Sigmoid colon (tissue), 7 donors: ENCODE results near the gene AXL. TPM values are rescaled to one million over a fixed set of nuclear protein-coding genes. Genes with fewer than 3 reads are reported as not detected.

Experiments
- DNase-seq: peaks from one replicate; pipeline ENCODE4 v3.0.0-alpha.2; 2019
- H3K27ac ChIP-seq, 4 donors: fragments of 200-600 bp; sonication (generic); one replicate each; pipeline ENCODE4 v1.5.1; 2016 to 2019; ENCODE audit warnings: mild to moderate bottlenecking in 1 of 4
- H3K27me3 ChIP-seq, 3 donors: fragments of 200-600 bp; sonication (generic); one replicate each; pipeline ENCODE4 v1.5.1; 2019; ENCODE audit warnings: mild to moderate bottlenecking in 1 of 3
- H3K36me3 ChIP-seq, 4 donors: fragments of 200-600 bp; sonication (generic); one replicate each; pipeline ENCODE4 v1.5.1; 2016 to 2019
- H3K4me1 ChIP-seq, 4 donors: fragments of 200-600 bp; sonication (generic); one replicate each; pipeline ENCODE4 v1.5.1; 2017 to 2019
- H3K4me3 ChIP-seq, 4 donors: fragments of 200-600 bp; sonication (generic); one replicate each; pipeline ENCODE4 v1.5.1; 2017 to 2019; ENCODE audit warnings: mild to moderate bottlenecking in 2 of 4, moderate library complexity in 1 of 4
- H3K9me3 ChIP-seq, 4 donors: fragments of 200-600 bp in 3 of 4; sonication (generic) in 3 of 4; one replicate each; pipeline versions ENCODE4 v1.5.1 to v1.6.1; 2013 to 2019
- CTCF ChIP-seq, 4 experiments: fragments of 450-650 bp in 3 of 4; fragments of 200-600 bp in 1 of 4; IDR thresholded peaks; one replicate each; pipeline ENCODE4 v1.5.1; 2016 to 2019; ENCODE audit warnings: antibody characterized with exemption in 4 of 4, mild to moderate bottlenecking in 3 of 4, moderate library complexity in 2 of 4
- EP300 ChIP-seq, 4 donors: sonication (generic); formaldehyde crosslinking; IDR thresholded peaks; one replicate each; pipeline ENCODE4 v1.6.1; 2017; ENCODE audit warnings: antibody characterized with exemption in 4 of 4
- POLR2A ChIP-seq, 2 donors: fragments of 450-650 bp; IDR thresholded peaks; one replicate each; pipeline ENCODE4 v1.6.1; 2016; ENCODE audit warnings: antibody characterized with exemption in 2 of 2, mild to moderate bottlenecking in 2 of 2, moderate library complexity in 2 of 2
- POLR2AphosphoS5 ChIP-seq, 4 donors: sonication (generic); formaldehyde crosslinking; IDR thresholded peaks; one replicate each; pipeline ENCODE4 v1.6.1; 2017; ENCODE audit warnings: antibody characterized with exemption in 4 of 4
- WGBS, 2 donors: extraction: QIAGEN DNeasy Blood & Tissue Kit; methylation state at CpG; one replicate each; pipeline ENCODE4 v1.1.7; 2013; 5-methylcytosine and 5-hydroxymethylcytosine counted together
- intact Hi-C: fragments of 100-400 bp; cut with DNase I; formaldehyde crosslinking; loops from one replicate; pipeline ENCODE4 v1.15.1; 2023
- polyA plus RNA-seq, 3 donors: library from polyadenylated mRNA; stranded (reverse); fragments of 200-250 nt; gene quantifications; one replicate each; pipeline ENCODE4 v1.2.3, GENCODE V29; 2013
- total RNA-seq, 4 donors: library from RNA; depleted of rRNA; stranded (reverse); fragments of >200 nt; gene quantifications; one replicate each; pipeline ENCODE4 v1.1.0, GENCODE V29; 2016
- donor health status: healthy with polysubstance abuse.
- donor health status: Bipolar disorder and iron deficiency.
- donor health status: healthy.

The AXL gene
- total and polyA plus RNA-seq, 7 donors = 5.4 to 108 (median 85.9) TPM

- H3K27ac ChIP-seq = peak overlapping the region; percentile 88 to 96 (median 95)
- peak; percentile 96 for DNase-seq
- peaks cover 33 to 55% (median 41%) of the 10 kb centered on the region in 4 donors for H3K36me3 ChIP-seq
- TF ChIP-seq POLR2A (IDR thresholded peaks at IDR 0.05) = no peak
- TF ChIP-seq CTCF (IDR thresholded peaks at IDR 0.05) = peak; percentile 91 to 98 (median 97)
- no peak for TF ChIP-seq EP300 (IDR thresholded peaks at IDR 0.05)
- peak; percentile 25 to 60 (median 53) for TF ChIP-seq POLR2AphosphoS5 (IDR thresholded peaks at IDR 0.05)
- H3K9me3 ChIP-seq = no peaks in the 10 kb centered on the region
- intact Hi-C loops = loop anchor here (1.0 to 5.0 kb wide), 4 partner anchors 45 to 1021 kb away; partner anchors contain the start of genes AKT2 and AXL
- peak overlapping the region in 2 of 4 donors; percentile 61 to 83 for H3K4me3 ChIP-seq
- H3K27me3 ChIP-seq = no peaks in the 10 kb centered on the region
- H3K4me1 ChIP-seq = peaks cover 0 to 45% (median 39%) of the 10 kb centered on the region in 4 donors
- WGBS, 2 donors = 20 to 21% methylated on average over 8 of the region's 8 CpGs
These were observed 89.6 kb downstream of the AXL start for GRCh38 chr19:41308450-41309179.

DNA sequence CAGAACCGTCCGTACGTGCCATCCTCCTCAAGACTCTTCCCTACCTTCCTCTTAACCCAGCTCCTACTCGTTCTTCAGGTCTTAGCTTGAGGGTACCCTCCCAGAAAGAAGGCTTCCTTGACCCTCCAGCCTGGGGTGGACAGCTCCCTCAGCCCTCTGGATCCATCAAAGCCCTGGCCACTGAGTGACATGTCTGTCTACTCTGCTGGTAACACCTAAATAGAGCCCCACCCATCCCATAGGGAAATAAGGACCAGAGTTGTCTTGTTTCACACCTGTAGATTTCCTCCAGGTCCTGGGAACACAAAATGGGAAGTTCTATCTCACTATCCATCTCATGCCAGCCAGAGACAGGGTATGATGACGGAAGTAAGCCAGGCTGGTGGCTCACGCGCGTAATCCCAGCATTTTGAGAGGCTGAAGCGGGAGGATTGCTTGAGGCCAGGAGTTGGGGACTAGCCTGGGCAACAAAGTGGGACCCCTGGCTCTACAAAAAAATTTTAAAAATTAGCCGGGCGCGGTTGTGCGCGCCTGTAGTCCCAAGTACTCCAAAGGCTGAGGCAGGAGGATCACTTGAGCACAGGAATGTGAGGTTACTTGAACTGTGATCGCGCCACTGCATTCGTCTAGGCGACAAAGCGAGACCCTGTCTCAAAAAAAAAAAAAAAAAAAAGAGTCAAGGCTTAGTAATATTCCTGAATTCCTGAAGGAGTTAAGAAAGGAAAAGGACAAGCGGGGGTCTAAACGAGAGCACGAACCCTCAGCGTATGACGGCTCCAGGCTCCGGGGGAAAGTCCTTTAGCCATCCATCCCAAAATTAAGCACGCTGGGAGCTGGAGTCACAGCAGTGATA lies 90.4 kb downstream of the AXL start:
- peaks cover 0 to 44% (median 39%) of the 10 kb centered on the region in 4 donors for H3K4me1 ChIP-seq
- H3K27me3 ChIP-seq = no peaks in the 10 kb centered on the region
- TF ChIP-seq CTCF (IDR thresholded peaks at IDR 0.05) (no peak), POLR2AphosphoS5 (IDR thresholded peaks at IDR 0.05) (peak in 2 of 4 donors; percentile 12 to 31), POLR2A (IDR thresholded peaks at IDR 0.05) (no peak), EP300 (IDR thresholded peaks at IDR 0.05) (no peak)
- WGBS, 2 donors = 2 to 10% methylated on average over 26 of the region's 26 CpGs
- peak overlapping the region; percentile 61 to 83 (median 68) for H3K4me3 ChIP-seq
- peaks cover 25 to 52% (median 33%) of the 10 kb centered on the region in 4 donors for H3K36me3 ChIP-seq
- no peak for DNase-seq
- intact Hi-C loops = loop anchor here (5.0 kb wide), 3 partner anchors 43 to 1022 kb away; partner anchors contain the start of genes AKT2, AXL and TGFB1
- no peaks in the 10 kb centered on the region for H3K9me3 ChIP-seq
- peak overlapping the region; percentile 88 to 96 (median 95) for H3K27ac ChIP-seq

GRCh38 chr19:41310033-41310831 lies 91.2 kb downstream of the AXL start, which contains the start of gene CCDC97:
CCDC97 (plus strand) TSS chr19:41310172; CDS start chr19:41310311, 139 bp downstream.
- intact Hi-C loops = loop anchor here (5.0 kb wide), 1 partner anchor 42 kb away; the partner anchor contains the start of gene TGFB1

More at GRCh38 chr19:41310033-41310831, 91.2 kb downstream of the AXL start, which contains the start of gene CCDC97:
- Histone ChIP-seq H3K27me3 (no peaks in the 10 kb centered on the region), H3K36me3 (peaks cover 19 to 52% (median 26%) of the 10 kb centered on the region in 4 donors), H3K4me3 (peak within 1 kb of the TSS; percentile 61 to 83 (median 68)), H3K4me1 (peaks cover 0 to 41% (median 36%) of the 10 kb centered on the region in 4 donors), H3K27ac (peak within 1 kb of the TSS; percentile 88 to 96 (median 95)), H3K9me3 (no peaks in the 10 kb centered on the region)
- DNase-seq = peak; percentile 92
- peak in 2 of 4 donors; percentile 21 to 26 for TF ChIP-seq EP300 (IDR thresholded peaks at IDR 0.05)
- no peak for TF ChIP-seq CTCF (IDR thresholded peaks at IDR 0.05)
- peak; percentile 79 to 89 (median 88) for TF ChIP-seq POLR2AphosphoS5 (IDR thresholded peaks at IDR 0.05)
- TF ChIP-seq POLR2A (IDR thresholded peaks at IDR 0.05) = peak; percentile 58 to 78
- 0% methylated on average over 47 of the region's 47 CpGs for WGBS, 2 donors
